K562 (cell line): ENCODE measurements around the gene TRIM44.

Source experiments
- ARID2 ChIP-seq: fragments of 450-650 bp; IDR thresholded peaks from 2 replicates; pipeline ENCODE4 v1.6.1; 2017; ENCODE audit warnings: antibody characterized with exemption, mild to moderate bottlenecking
- ATF3 ChIP-seq, 2 experiments: fragments of 450-650 bp in 1 of 2; sonication (generic) in 1 of 2; formaldehyde crosslinking in 1 of 2; IDR thresholded peaks in 1 of 2; conservative IDR thresholded peaks in 1 of 2; 2 replicates each; pipeline versions ENCODE4 v1.6.1 to v1.8.1; 2016 to 2023; ENCODE audit warnings: mild to moderate bottlenecking in 2 of 2, moderate library complexity in 2 of 2, inconsistent platforms in 1 of 2, missing genetic modification reagents in 1 of 2
- FOSL1 ChIP-seq: fragments of 200-800 bp; sonication (Bioruptor generic); conservative IDR thresholded peaks from 2 replicates; pipeline ENCODE4 v1.6.1; 2016; ENCODE audit warnings: missing genetic modification characterization, missing compliant biosample characterization
- HDAC2 ChIP-seq: fragments of 450-650 bp; IDR thresholded peaks from 2 replicates; pipeline ENCODE4 v1.6.1; 2016; ENCODE audit warnings: mild to moderate bottlenecking
- MEIS2 ChIP-seq: fragments of 450-650 bp; IDR thresholded peaks from 2 replicates; pipeline ENCODE4 v1.6.1; 2014; ENCODE audit warnings: mild to moderate bottlenecking; ENCODE audit not compliant: partially characterized antibody
- NFIC ChIP-seq: fragments of 450-650 bp; IDR thresholded peaks from 2 replicates; pipeline ENCODE4 v1.6.1; 2017; ENCODE audit warnings: mild to moderate bottlenecking, inconsistent platforms
- PML ChIP-seq: IDR thresholded peaks from 2 replicates; pipeline ENCODE4 v1.6.1; 2012; ENCODE audit warnings: low read length, inconsistent platforms
- RFX5 ChIP-seq: IDR thresholded peaks from 2 replicates; pipeline ENCODE4 v1.6.1; 2011; ENCODE audit warnings: low read depth, mild to moderate bottlenecking, improper control_type of control experiment, low read length
- ZBTB33 ChIP-seq: sonication (generic); formaldehyde crosslinking; IDR thresholded peaks from 2 replicates; pipeline ENCODE4 v1.8.1; 2023; ENCODE audit warnings: mild to moderate bottlenecking, missing genetic modification reagents
- ZFP30 ChIP-seq: fragments of 250-450 bp; sonication (Bioruptor Pico); IDR thresholded peaks from 2 replicates; pipeline ENCODE4 v1.8.0; 2022; ENCODE audit warnings: moderate library complexity, mild to moderate bottlenecking, inconsistent platforms, borderline replicate concordance
- TF ChIP-seq, protein P1 (sequence below): fragments of 450-650 bp; formaldehyde crosslinking; IDR thresholded peaks from 2 replicates; pipeline ENCODE4 v1.4.0; 2020; ENCODE audit warnings: mild to moderate bottlenecking, moderate library complexity

DNA sequence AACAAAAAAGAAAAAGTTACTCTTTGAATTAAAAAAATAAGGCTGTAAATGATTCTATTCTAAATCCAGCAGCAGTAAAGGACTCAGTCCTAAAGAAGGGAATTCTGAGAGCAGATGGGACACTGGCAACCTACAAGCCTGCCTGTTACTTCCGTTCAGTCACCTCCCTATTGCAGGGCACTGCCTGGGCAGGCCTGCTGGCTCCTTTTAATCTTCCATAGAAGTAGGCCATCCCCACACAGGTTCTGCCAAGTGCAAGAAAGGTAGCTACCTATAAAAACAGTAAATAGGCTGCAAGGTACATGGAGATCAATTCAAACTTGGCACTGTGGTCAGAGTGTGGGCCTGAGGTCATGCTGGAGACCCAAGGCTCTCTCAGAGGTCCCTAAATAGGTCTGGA, 136.4 kb downstream of the TRIM44 start:
- TF ChIP-seq RFX5 (no peak), MEIS2 (no peak), ZBTB33 (CRISPR knock-in tag) (no peak), FOSL1 (tag) (no peak), HDAC2 (no peak), PML (no peak), ZFP30 (CRISPR knock-in tag) (no peak), ATF3 (IDR thresholded peaks at IDR 0.05) (no peak), ATF3 (CRISPR knock-in tag; conservative IDR thresholded peaks at IDR 0.05) (no peak), NFIC (no peak), ARID2 (no peak)
- TF ChIP-seq, protein P1, sequence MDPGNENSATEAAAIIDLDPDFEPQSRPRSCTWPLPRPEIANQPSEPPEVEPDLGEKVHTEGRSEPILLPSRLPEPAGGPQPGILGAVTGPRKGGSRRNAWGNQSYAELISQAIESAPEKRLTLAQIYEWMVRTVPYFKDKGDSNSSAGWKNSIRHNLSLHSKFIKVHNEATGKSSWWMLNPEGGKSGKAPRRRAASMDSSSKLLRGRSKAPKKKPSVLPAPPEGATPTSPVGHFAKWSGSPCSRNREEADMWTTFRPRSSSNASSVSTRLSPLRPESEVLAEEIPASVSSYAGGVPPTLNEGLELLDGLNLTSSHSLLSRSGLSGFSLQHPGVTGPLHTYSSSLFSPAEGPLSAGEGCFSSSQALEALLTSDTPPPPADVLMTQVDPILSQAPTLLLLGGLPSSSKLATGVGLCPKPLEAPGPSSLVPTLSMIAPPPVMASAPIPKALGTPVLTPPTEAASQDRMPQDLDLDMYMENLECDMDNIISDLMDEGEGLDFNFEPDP (CRISPR knock-in tag): no peak
